GM21360 (cell line): Measurements from ENCODE around the gene HDAC4.

Experiments
- ATAC-seq: cut with Tn5 transposase; IDR thresholded peaks from one replicate; pipeline ENCODE4 v1.9.1; 2021; ENCODE audit warnings: mild to moderate bottlenecking, moderate library complexity; ENCODE audit not compliant: unreplicated experiment

Gene HDAC4

DNA sequence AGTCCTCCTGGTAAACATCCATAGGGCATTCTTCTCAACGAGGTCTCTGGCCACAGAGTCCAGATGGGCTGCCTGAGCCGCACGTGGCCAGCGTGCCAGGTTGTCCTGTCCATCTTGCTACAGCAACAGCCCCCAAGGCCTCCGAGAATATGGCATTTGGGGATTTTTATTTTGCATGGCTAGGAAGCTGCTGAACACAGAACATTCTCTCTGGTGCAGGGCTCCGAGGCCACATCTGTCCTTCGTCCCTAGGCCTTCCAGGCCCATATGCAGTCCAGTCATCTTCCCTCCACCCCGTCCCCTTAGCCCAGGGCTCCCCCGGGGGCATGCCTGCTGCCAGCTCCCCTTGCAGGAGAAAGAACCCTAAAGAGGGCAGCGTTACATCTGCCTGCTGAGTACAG lies 2.3 kb downstream of the HDAC4 start:
- ATAC-seq = no peak

DNA sequence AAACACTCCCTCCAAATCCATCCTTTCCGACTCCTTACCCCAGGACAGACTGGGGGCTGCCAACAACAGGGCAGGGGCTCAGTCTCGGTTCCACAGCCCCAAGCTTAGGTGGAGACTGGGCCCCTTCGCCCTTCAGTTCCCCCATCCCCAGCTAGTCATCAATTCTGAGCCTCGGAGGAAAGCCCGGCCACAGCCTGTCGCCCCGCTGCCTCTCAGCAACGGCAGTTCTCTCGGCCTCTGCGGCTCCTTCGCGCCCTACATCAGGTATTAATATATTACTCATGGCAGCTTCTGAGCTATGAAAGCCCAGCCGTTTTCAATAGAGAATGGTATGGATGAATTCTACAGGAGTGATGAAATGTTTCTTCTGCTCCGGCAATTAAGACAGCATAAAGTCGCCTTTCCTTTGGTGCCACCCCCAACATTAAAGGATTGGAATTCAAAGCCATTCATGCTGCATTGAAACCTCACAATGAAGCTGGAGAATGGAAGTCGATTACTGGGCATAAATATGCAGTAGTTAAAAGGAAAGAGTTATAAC lies 2.8 kb downstream of the HDAC4 start:
- no peak for ATAC-seq

DNA sequence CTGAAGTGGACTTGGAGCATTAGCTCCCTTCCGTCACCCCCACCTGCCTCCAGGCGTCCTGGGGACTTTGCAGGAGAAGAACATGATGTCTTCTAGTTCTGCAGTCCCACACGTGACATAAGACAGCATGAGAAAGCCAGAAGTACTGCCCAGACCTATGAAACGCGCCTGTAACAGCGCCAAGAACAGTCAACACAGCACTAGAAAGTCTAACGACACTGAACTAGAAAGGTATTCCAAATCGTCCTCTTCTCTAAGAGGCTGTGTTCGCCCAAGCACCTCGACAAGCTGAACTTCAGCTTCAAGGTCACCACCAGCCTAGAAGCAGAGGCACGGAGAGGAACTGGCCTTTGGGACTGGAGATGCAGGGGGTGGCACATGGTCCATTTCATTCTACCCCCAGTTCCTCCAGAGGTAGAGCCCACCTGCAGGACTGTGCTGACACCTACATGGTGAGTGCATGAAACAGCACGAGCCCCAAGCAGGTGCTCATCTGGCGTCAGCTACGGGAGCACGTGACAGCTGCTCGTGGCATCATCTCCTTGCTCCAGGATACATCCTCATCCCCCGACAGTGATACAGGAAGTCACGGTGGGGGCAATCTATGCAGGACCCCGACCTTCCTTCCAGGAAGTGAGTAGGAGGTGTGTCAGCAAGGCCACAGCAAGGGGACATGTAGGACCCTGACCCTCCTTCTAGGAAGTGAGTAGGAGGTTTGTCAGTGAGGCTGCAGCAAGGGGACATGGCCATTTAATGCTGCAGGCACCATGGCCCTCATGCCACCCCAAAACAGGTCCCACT lies 3.7 kb downstream of the HDAC4 start:
- no peak for ATAC-seq

DNA sequence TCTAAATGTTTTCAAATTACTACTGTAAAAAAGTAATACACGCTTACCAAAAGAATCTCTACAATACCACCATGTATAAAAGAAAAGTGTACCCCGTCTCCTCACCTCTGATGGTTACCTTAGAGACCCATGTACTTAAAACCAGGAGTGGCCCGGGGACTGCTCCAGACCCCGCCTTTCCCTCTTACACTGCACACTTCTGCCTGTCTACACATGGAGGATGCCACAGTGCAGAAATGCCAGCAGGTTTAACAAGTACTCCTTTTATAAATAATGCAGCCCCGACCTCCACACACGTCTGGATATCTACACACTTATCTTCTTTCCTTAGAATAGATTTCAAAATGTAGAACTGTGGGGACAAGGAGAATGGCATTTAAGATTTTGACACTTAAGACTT lies 5.3 kb downstream of the HDAC4 start:
- no peak for ATAC-seq

DNA sequence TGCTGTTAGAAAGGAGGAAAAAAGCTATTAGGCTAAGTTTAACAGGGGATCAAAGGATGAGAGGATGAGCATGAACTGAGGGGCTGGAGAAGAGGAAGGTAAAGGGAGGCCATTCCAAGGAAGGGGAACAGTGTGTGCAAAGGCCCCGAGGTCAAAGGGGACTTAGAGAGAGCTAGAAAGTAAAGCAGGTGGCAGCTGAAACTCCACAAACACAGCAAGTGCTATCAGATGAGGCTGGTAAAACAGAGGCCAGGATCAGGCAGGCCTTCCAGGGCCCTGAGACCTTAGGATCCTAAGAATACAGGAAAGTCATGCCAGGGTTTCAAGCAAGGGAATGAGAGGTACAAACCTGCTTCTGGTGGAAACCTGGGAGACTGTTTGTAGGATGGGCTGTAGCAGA lies 5.8 kb downstream of the HDAC4 start:
- ATAC-seq = no peak

DNA sequence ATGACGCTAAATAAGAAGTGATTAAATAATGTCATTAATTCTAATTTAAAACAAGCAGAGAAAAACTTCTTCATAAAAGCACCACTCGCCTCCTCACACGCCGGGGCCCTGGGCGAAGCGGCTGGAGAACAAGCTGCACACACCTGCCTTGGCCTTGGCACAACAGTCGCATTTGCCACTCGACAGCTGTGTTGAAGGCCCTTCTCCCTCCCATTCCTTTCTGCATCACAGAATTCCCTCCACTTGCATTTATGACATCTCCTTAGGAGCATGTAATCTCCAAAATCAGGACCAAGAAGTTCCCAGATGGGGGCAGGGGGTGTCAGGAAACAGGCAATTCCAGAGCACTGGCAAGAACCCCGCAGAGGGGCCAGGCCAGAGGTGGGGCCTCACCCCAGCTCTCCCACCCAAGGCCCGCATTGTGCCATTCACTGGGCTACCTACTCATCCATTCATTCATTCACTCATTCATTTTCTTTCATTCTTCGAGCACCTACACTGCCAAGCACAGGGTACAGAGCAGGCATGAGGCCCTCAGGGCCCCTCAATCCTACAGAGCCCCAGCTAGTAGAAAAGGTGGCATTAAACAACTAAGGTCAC lies 6.4 kb downstream of the HDAC4 start:
- ATAC-seq = no peak

DNA sequence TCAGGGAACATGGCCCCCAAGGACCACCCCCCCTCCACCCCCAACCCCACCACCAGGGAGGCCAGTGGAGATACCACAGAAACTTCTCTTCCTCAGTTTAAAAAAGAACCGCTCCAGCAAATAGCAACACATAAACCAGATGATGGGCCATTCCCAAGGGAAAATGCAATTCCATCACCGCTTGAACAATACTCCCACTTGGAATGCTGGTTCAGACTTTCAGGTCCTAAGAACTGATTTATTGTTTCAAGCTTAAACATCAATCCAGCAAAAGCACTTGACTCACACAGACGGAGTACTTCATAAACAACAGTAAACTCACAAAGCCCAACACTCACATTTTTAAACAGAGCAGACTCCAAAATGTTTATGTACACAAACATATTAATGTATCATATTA lies 6.9 kb downstream of the HDAC4 start:
- ATAC-seq = no peak

DNA sequence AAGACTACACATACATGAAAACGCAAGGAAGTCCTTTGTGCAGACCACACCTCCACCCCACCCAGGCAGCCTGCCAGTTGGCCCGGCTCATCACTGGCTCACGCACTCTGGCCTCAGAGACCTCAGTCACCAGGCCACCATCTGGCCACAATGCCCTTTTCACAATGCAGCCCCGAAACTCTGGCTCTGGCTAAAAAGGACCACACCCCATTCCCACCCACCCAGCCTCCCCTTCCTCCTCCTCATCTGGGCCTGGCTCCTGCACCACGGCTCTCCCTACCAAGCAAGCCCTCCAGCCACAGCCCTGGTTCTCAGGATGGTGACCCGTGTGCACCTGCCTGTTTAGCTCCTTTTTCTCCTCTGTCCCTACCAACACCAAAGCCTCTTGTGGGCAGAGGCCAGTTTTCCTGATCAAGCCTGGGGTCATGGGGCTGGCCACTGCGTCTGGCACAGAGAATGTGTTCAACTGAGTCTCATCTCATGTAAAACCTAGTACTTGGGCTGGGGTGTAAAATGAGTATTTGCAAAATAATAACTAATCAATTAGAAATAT lies 7.4 kb downstream of the HDAC4 start:
- no peak for ATAC-seq

DNA sequence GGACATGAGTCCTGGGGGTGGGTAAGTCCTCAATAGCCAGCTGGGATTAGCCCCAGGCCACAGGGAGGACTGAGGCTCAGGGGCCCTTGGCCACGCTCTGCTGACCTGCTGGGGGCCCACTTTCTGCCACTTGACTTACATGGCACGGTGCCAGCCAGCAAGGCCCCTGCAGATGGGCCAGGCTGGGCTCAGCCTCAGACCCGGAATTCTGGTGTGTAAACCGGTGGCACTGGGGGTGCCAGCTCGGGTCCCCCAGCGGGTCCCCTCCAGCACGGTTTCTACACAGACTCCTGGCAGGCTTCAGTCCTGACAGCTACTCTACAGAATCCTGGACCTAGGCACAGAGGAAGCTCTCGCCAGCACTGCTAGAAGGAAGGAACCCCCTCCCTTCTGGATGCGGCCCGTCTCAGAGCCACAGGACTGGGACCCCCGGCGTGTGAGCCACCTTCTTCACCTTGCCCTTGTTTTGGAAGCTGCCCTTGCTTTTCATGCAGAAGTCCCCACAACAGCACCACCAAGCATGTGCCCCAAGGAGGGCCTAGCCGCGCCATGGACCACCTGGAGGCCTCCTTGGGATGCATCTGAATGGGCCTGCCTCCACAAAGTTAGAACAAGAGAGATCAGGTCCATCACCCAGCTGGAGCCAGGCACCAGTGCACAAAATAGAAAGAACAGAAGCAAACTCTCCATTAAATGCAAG lies 8.0 kb downstream of the HDAC4 start:
- no peak for ATAC-seq

DNA sequence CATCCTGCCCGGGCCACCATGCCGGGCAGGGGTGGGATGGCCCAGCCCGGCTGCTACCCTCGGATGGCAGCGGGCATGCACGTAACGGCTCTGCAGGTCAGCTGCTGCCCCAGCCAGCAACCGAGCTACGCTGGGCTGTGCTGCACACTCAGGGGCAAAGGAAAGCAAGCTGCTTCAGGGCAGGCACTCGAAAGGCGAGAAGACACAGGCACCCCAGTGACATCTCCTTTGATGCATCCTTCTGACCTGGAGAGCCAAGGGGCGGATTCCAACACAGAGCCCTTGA lies 8.8 kb downstream of the HDAC4 start:
- no peak for ATAC-seq

DNA sequence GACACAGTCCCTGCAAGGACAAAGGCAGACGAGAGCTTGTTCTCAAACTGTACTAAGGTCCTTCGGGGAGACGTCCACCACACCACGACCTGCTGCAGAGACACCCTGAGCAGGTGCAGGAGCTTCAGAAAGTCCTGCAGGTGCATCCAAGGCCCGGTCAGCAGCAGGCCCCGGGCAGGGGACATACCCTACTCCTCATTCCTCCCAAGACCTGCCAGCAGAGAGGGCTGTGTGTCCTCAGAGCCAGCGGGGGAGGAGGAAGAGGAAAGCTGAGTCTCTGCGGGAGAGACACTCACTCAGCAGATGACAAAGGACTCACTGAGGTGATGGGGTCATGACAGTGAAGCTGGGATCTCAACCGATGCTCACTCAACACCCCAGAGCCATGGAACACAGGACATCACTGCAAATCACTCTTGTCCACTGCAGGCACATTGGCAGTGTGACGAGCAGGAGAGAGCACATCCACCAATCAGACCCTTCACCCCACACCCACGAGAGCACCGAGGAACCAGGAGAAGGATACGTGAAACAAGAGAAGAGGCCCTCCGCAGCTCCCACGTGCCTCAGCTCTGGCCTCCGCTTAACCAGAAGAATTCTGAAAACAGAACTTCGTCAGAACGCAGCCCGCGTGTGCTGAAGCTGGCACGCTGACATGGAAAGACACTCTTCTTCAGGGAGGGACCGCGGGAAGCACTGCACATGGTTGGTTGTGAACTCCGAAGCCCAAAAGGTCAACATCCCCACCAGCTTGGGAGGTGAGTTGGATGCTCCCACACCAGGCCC lies 9.3 kb downstream of the HDAC4 start:
- no peak for ATAC-seq

DNA sequence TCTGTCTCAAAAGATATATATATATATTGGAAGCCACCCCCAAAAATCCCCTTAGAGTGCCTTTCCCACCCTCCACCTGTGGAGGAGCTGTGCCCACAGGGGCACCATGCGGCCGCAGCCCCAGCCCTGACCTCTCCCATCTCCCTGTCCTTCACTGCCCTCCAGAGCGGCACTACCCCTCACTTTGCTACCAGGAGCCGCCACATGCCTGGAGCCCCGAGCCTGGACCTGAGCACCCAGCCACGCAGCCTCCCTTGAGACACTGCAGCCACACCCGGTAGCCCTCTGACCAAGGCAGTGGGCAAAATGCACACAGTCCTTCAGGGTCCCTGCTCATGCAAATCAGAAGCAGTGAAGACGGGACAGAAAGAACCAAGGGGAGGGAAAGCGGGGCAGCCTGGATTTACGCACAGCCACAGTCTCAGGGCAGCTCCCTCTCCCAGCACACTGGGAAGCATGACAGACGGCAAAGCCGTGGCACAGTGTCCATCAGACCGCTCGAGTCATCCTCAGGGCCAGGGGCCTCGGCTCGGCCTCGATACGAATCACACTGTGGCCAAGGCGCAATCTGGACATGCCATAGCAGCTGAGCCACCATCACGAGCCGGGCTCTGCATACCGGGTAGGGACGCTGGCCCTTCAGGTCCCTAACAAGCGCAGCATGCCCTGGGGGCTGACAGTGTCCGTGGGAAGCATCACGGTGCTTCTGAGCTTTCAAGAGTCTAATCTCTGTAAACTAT lies 10.1 kb downstream of the HDAC4 start:
- ATAC-seq = no peak

DNA sequence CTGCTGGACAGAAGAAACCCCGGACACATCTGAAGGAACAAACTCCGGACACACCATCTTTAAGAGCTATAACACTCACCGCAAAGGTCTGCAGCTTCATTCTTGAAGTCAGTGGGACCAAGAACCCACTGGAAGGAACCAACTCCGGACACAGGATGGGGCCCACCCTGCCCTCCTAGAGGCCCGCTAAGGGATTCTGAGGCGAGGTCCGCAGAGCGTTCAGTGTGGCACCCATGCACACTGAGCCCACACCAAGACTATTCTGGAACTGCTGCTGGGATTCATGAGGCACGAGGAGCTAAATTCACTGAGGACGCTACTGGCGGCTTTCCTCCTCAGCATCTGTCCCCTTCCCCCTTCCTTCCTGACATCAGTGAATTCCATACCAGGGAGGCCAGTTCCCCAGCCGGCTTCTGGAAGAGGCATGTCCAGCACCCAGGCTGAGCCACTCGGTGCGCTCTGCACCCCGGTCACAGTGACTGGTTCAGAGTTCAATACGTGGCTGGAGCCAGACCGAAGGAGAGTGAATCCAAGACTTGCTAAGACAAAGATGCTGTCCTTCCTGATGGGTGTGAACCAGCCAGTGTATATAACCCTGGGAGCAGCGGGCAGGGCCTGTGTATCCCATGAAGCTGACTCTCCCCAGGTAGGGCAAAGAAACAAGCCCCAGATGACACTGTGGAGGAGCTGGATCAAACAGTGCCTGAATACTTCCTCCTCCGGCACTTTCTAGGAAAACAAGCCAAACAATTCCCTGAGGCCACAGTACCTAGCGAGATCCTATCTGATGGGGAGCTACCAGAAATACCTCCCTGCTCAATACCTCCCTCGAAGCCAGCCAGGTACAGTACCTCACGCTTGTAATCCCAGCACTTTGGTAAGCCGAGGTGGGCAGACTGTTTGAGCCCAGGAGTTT lies 11.1 kb downstream of the HDAC4 start:
- no peak for ATAC-seq

DNA sequence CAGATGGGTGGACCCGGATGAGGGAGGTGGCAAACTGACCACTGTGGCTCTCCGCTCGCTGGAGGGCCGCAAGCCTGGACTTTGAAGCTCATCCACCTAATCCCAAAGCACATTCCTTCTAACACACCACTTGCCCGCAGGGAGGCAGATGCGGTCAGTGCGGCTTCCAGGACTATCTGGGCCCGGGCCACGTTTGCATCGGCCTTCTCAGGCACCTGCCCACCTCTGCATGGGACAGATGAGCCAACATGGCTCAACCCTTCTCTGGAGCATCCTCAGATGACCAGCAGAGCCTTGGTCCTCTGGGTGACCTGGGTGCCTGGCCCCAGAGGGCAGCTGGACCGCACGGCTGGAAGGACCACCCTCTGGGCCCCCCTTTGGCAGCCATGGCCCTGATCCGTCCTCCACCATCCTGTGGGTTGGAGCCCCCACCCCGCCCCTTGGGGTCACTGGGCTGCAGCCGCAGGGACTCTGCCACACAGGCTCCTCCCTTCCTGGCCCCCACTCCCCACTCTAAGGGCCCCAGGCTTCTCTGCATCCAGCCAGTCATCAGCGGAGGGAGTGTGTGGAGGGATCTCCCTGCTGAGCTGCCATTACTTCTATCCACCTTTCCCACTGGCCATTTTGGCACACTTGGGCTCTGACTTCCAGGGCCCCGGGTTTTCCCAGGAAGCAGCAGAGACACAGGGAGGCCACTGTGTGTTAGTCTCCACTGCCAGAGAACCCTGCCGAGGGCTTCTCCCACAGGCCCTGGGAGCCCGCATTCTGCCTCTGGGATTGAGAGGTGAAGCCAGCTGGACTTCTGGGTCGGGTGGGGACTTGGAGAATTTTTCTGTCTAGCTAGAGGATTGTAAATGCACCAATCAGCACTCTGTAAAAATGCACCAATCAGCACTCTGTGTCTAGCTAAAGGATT lies 12.3 kb downstream of the HDAC4 start:
- no peak for ATAC-seq

DNA sequence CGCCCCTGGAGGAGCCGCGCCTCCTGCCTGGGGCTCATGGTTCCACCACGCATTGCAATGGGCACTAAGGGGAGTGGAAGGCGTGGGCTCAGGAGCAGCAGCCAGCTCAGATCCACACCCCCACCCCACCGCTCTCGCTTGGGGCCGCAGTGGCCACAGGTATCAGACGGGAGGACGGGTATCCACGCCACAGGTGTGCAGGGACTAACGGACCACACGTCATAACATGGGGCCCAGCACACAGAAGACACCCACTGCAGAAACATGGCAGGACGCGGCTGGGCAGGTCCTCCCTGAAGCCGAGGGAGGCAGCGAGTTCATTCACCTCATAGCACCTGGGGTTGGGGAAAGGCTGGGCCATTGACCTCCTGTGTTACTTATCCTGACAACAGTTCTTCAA lies 13.0 kb downstream of the HDAC4 start:
- no peak for ATAC-seq

DNA sequence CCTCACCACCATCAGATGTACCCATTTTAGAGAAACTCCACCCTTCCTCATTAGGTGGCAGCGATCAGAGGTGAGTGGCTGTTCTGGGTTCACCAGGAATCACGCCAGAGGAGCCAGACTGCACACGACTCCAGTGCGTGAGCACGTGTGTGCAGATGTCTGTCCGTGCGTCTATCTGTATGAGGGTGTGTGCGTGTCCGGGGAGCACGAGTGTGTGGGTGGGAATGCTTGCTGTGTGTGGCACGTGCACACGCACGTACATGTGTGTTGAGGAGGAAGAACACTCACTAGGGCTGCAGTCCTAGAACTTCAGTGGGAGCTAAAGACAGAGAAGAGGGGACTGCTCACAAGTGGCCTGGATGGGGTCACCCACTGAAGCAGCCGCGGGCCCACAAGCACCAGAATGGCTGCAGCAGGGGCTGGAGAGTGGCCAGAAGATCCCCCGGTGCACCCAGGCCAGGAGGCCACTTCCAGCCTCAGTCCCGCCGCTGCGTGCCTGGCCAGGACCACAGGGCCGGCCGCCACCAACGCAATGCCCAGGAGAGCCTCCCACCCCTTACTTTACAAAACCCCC lies 13.9 kb downstream of the HDAC4 start:
- ATAC-seq = no peak

DNA sequence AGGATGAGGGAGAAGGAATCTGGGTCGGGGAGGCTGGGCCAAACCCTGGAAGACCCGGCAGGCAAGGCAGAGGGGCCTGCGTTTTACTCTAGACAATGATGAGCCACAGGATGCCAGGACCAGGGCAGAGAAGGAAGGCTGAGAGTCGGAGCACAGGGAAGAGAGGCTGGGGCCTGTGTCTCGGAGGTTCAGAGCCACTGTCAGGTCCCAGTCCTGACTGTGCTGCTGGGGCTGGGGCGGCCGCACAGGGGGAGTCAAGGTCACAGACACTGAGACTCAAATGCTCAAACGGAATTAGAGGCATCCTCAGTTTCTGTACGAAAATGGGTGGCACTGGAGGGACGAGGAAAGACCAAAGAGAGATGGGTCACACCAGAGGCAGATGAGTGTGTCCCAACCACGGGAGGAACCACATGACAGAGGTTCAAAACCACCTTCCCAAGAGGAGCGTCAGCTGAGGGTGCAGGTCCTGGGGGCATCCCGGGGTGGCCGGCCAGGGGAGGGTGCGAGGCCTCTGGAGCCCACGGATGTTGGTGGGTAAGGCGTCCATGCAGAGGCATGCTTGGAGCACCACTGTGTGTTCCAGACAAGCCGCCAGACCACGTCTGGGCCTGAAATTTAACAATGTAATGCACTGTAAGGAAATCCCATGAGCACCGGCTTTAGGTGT lies 14.7 kb downstream of the HDAC4 start:
- no peak for ATAC-seq
